B cell (primary cell): ENCODE data around the gene HTR6. TPM values are rescaled to one million over a fixed set of nuclear protein-coding genes. Genes with fewer than 3 reads are reported as not detected.
"Not testable (repeated sequence)": the region's sequence is repeated elsewhere in the genome, so short reads cannot be mapped to it uniquely, and the experiment has no call there.

Experiments
- ATAC-seq: fragments of 200-7000 bp; cut with Tn5 transposase; one replicate; pipeline ENCODE4 v1.10.0; 2021; ENCODE audit warnings: low read depth, mild to moderate bottlenecking, moderate number of reproducible peaks, moderate library complexity
- CTCF ChIA-PET: fragments of 350-600 bp; sonication (Branson Sonifier 250); formaldehyde crosslinking; loops from one replicate; lab custom pipeline; 2021; ENCODE audit warnings: antibody characterized with exemption, inconsistent platforms; lab: Charles Lee
- POLR2A ChIA-PET: fragments of 350-600 bp; sonication (Branson Sonifier 250); formaldehyde crosslinking; loops from one replicate; lab custom pipeline; 2021; ENCODE audit warnings: antibody characterized with exemption; lab: Charles Lee
- DNase-seq: peaks from one replicate; pipeline ENCODE4 v3.0.0; 2013
- H2AFZ ChIP-seq: 2 replicates; pipeline ENCODE4 v1.6.1; 2012; ENCODE audit warnings: mild to moderate bottlenecking, low read depth, low read length; ENCODE audit not compliant: insufficient read depth, poor library complexity, severe bottlenecking
- H3K27ac ChIP-seq, 2 donors: 1 replicate in 1 of 2; 2 replicates in 1 of 2; pipeline ENCODE4 v1.5.1; 2012 to 2013; ENCODE audit warnings: low read length in 2 of 2, mild to moderate bottlenecking in 2 of 2, moderate library complexity in 1 of 2
- H3K27me3 ChIP-seq, 4 experiments: fragments of 200-600 bp in 1 of 4; sonication (generic) in 1 of 4; replicated peaks in 1 of 4; 1 replicate in 2 of 4; 2 replicates in 2 of 4; pipeline versions ENCODE4 v1.6.1 to v1.7.0; 2013 to 2016; ENCODE audit warnings: low read length in 3 of 4, mild to moderate bottlenecking in 2 of 4, mixed read lengths in 1 of 4, moderate library complexity in 1 of 4; ENCODE audit not compliant: insufficient read depth in 4 of 4, control insufficient read depth in 3 of 4; ENCODE audit errors: control extremely low read depth in 1 of 4
- H3K36me3 ChIP-seq, 2 experiments: replicated peaks in 1 of 2; 1 replicate in 1 of 2; 2 replicates in 1 of 2; pipeline versions ENCODE4 v1.6.1 to v1.7.1; 2013; ENCODE audit warnings: low read length in 1 of 2; ENCODE audit not compliant: insufficient read depth in 2 of 2, control insufficient read depth in 1 of 2; ENCODE audit errors: control extremely low read depth in 1 of 2, extremely low read depth in 1 of 2
- H3K4me1 ChIP-seq, 2 donors: fragments of 200-600 bp in 1 of 2; sonication (generic) in 1 of 2; 1 replicate in 1 of 2; 2 replicates in 1 of 2; pipeline versions ENCODE4 v1.5.1 to v1.6.1; 2013 to 2017; ENCODE audit warnings: low read length in 2 of 2; ENCODE audit not compliant: control insufficient read depth in 2 of 2, insufficient read depth in 2 of 2
- H3K4me2 ChIP-seq: replicated peaks from 2 replicates; pipeline ENCODE3; 2012; ENCODE audit warnings: mild to moderate bottlenecking, low read depth, low read length; ENCODE audit not compliant: poor library complexity, severe bottlenecking
- H3K4me3 ChIP-seq, 5 experiments: fragments of 200-600 bp in 1 of 5; sonication (generic) in 1 of 5; 1 replicate in 3 of 5; 2 replicates in 2 of 5; pipeline versions ENCODE4 v1.5.1 to v1.7.0; 2011 to 2016; ENCODE audit warnings: low read length in 4 of 5, mild to moderate bottlenecking in 4 of 5, low read depth in 2 of 5, control low read depth in 1 of 5, moderate library complexity in 1 of 5; ENCODE audit not compliant: insufficient read depth in 1 of 5; ENCODE audit errors: control extremely low read depth in 1 of 5, extremely low read depth in 1 of 5
- H3K79me2 ChIP-seq: fragments of 200-600 bp; sonication (generic); one replicate; pipeline ENCODE4 v1.6.0; 2016; ENCODE audit warnings: low read length; ENCODE audit not compliant: control insufficient read depth, insufficient read depth
- H3K9ac ChIP-seq: fragments of 200-600 bp; sonication (generic); 2 replicates; pipeline ENCODE4 v1.6.1; 2017; ENCODE audit warnings: mild to moderate bottlenecking, low read length, moderate library complexity
- H3K9me3 ChIP-seq, 3 donors: one replicate each; pipeline versions ENCODE4 v1.6.1 to v1.7.1; 2013; ENCODE audit warnings: low read length in 2 of 3; ENCODE audit not compliant: control insufficient read depth in 2 of 3, insufficient read depth in 1 of 3; ENCODE audit errors: control extremely low read depth in 1 of 3
- H4K20me1 ChIP-seq: 2 replicates; pipeline ENCODE4 v1.6.0; 2012; ENCODE audit warnings: mild to moderate bottlenecking, low read length; ENCODE audit not compliant: insufficient read depth, control insufficient read depth, poor library complexity, severe bottlenecking
- H3K27ac Mint-ChIP-seq: one replicate; pipeline ENCODE4 v1.8.0; 2021; ENCODE audit warnings: mixed read lengths
- H3K27me3 Mint-ChIP-seq: one replicate; pipeline ENCODE4 v1.8.0; 2021; ENCODE audit warnings: mixed read lengths
- H3K4me1 Mint-ChIP-seq: one replicate; pipeline ENCODE4 v1.8.0; 2021; ENCODE audit warnings: mixed read lengths
- H3K4me3 Mint-ChIP-seq: one replicate; pipeline ENCODE4 v1.8.0; 2021; ENCODE audit warnings: mixed read lengths
- H3K9me3 Mint-ChIP-seq: one replicate; pipeline ENCODE4 v1.8.0; 2022; ENCODE audit warnings: mixed read lengths; ENCODE audit not compliant: insufficient read depth
- CTCF ChIP-seq: fragments of 200-600 bp; IDR thresholded peaks from one replicate; pipeline ENCODE4 v1.8.0; 2022; ENCODE audit warnings: antibody characterized with exemption, mild to moderate bottlenecking
- EZH2 ChIP-seq: IDR thresholded peaks from 2 replicates; pipeline ENCODE4 v1.6.1; 2012; ENCODE audit warnings: borderline replicate concordance, low read depth, mild to moderate bottlenecking, moderate library complexity, low read length; ENCODE audit not compliant: insufficient read depth, poor library complexity, severe bottlenecking
- WGBS: methylation state at CpG from one replicate; pipeline ENCODE4 v1.1.5; 2013; ENCODE audit warnings: missing lambda C conversion rate; ENCODE audit not compliant: insufficient coverage; 5-methylcytosine and 5-hydroxymethylcytosine counted together
- intact Hi-C: fragments of 100-400 bp; cut with micrococcal nuclease; formaldehyde crosslinking; loops from one replicate; pipeline ENCODE4 v1.10.0; 2022
- polyA plus RNA-seq: library from polyadenylated mRNA; depleted of rRNA; stranded (reverse); fragments of >200 nt; gene quantifications from 2 replicates; pipeline ENCODE4 v1.2.3, GENCODE V29; 2012
- total RNA-seq, 2 donors: library from RNA; stranded (reverse); fragments of 120-200 nt in 1 of 2; gene quantifications; 1 replicate in 1 of 2; 2 replicates in 1 of 2; pipeline versions ENCODE4 v1.2.3 to v1.2.4, GENCODE V29; 2013 to 2022

HTR6 gene
- total and polyA plus RNA-seq, 2 donors (not counting 1 experiment from before 2014, with no cell fraction given), result not detected

- Histone ChIP-seq H3K4me2 (no peak overlapping the region), H3K4me3 (no peak overlapping the region), H2AFZ (no peak overlapping the region), H4K20me1 (no peaks in the 10 kb centered on the region), H3K9ac (no peak overlapping the region), H3K27me3 (peaks cover 0 to 15% (median 8%) of the 10 kb centered on the region in 4 experiments), H3K36me3 (no peaks in the 10 kb centered on the region), H3K27ac (no peak overlapping the region), H3K79me2 (no peaks in the 10 kb centered on the region), H3K4me1 (no peaks in the 10 kb centered on the region), H3K9me3 (no peaks in the 10 kb centered on the region)
- H3K4me1 Mint-ChIP-seq, result no peaks in the 10 kb centered on the region
- no peaks in the 10 kb centered on the region for H3K9me3 Mint-ChIP-seq
- ATAC-seq (no peak), DNase-seq (no peak)
- TF ChIP-seq CTCF, result no peak
- no peak for TF ChIP-seq EZH2
- peaks cover 21% of the 10 kb centered on the region for H3K27me3 Mint-ChIP-seq
- WGBS, result 79% methylated on average over 5 of the region's 10 CpGs
- intact Hi-C loops, result no loop called here
- CTCF ChIA-PET, result no interaction called here
- no peak overlapping the region for H3K4me3 Mint-ChIP-seq
- POLR2A ChIA-PET, result no interaction called here
- no peak overlapping the region for H3K27ac Mint-ChIP-seq
Measured at GRCh38 chr1:19637606-19638005, 27.1 kb upstream of the HTR6 start.

GRCh38 chr1:19639228-19639627, 25.4 kb upstream of the HTR6 start:
- CTCF ChIA-PET, result interaction anchor here (0.7 to 1.5 kb wide), 2 partner anchors 12 to 24 kb away, joined by 3 to 4 read pairs; no protein-coding TSS in a partner anchor
- H3K27ac ChIP-seq, H3K4me3 ChIP-seq, H3K79me2 ChIP-seq, H2AFZ ChIP-seq, H3K4me1 ChIP-seq, H3K4me3 Mint-ChIP-seq, ATAC-seq, H3K36me3 ChIP-seq, intact Hi-C loops, POLR2A ChIA-PET, H3K4me1 Mint-ChIP-seq, H3K9ac ChIP-seq, H4K20me1 ChIP-seq, H3K9me3 Mint-ChIP-seq, DNase-seq, H3K4me2 ChIP-seq, H3K27ac Mint-ChIP-seq, H3K9me3 ChIP-seq: not testable (repeated sequence)
- 77% methylated on average over 6 of the region's 10 CpGs for WGBS
- peaks cover 0 to 27% (median 16%) of the 10 kb centered on the region in 4 experiments for H3K27me3 ChIP-seq
- peaks cover 33% of the 10 kb centered on the region for H3K27me3 Mint-ChIP-seq
